IMR-90 (cell line): Measurements from ENCODE around the gene LRRC40.

Experiments
- CEBPB ChIP-seq: IDR thresholded peaks from 2 replicates; pipeline ENCODE4 v1.6.1; 2012; ENCODE audit warnings: low read depth, low read length, improper control_type of control experiment
- CHD1 ChIP-seq: IDR thresholded peaks from 2 replicates; pipeline ENCODE4 v1.6.1; 2012; ENCODE audit warnings: low read depth, low read length, improper control_type of control experiment
- CTCF ChIP-seq: conservative IDR thresholded peaks from 2 replicates; pipeline ENCODE4 v1.5.1; 2012; ENCODE audit warnings: mild to moderate bottlenecking, low read depth, low read length, improper control_type of control experiment
- POLR2A ChIP-seq: IDR thresholded peaks from 2 replicates; pipeline ENCODE4 v1.6.1; 2012; ENCODE audit warnings: mild to moderate bottlenecking, low read depth, low read length
- RAD21 ChIP-seq: IDR thresholded peaks from 2 replicates; pipeline ENCODE4 v1.6.1; 2012; ENCODE audit warnings: low read length, improper control_type of control experiment
- RCOR1 ChIP-seq: IDR thresholded peaks from 2 replicates; pipeline ENCODE4 v1.6.1; 2012; ENCODE audit warnings: mild to moderate bottlenecking, low read length, improper control_type of control experiment; ENCODE audit not compliant: insufficient replicate concordance
- TF ChIP-seq, protein P1 (sequence below): fragments of 150-350 bp; IDR thresholded peaks from 2 replicates; pipeline ENCODE4 v1.6.1; 2016; ENCODE audit warnings: low read depth, mild to moderate bottlenecking, low read length, moderate library complexity, borderline replicate concordance

DNA sequence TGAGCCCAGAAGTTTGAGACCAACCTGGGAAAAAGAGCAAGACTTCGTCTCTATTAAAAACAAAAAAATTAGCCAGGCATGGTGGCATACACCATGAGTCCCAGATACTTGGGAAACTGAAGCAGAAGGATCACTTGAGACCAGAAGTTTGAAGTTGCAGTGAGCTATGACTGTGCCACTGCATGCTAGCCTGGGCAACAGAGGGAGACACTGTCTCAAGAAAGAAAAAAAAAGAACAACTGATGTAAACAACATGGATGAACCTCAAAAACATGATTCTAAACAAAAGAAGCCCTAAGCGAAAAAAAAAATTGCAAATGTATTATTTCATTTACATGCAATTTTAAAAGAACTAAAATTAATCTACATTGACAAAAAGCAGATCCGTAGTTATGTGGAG is 9.0 kb downstream of the LRRC40 start:
- TF ChIP-seq, protein P1, sequence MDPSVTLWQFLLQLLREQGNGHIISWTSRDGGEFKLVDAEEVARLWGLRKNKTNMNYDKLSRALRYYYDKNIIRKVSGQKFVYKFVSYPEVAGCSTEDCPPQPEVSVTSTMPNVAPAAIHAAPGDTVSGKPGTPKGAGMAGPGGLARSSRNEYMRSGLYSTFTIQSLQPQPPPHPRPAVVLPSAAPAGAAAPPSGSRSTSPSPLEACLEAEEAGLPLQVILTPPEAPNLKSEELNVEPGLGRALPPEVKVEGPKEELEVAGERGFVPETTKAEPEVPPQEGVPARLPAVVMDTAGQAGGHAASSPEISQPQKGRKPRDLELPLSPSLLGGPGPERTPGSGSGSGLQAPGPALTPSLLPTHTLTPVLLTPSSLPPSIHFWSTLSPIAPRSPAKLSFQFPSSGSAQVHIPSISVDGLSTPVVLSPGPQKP = no peak
- TF ChIP-seq CTCF = no peak
- TF ChIP-seq RAD21 = no peak
- no peak for TF ChIP-seq CEBPB
- no peak for TF ChIP-seq POLR2A
- TF ChIP-seq CHD1 = no peak
- TF ChIP-seq RCOR1 = no peak
